IMR-90 (cell line): ENCODE data around the gene SS18.

Experiments
- BHLHE40 ChIP-seq: fragments of 150-350 bp; IDR thresholded peaks from 2 replicates; pipeline ENCODE4 v1.6.1; 2016; ENCODE audit warnings: mild to moderate bottlenecking, low read depth, low read length
- CEBPB ChIP-seq: IDR thresholded peaks from 2 replicates; pipeline ENCODE4 v1.6.1; 2012; ENCODE audit warnings: low read depth, low read length, improper control_type of control experiment
- CHD1 ChIP-seq: IDR thresholded peaks from 2 replicates; pipeline ENCODE4 v1.6.1; 2012; ENCODE audit warnings: low read depth, low read length, improper control_type of control experiment
- FOS ChIP-seq: fragments of 150-350 bp; IDR thresholded peaks from 2 replicates; pipeline ENCODE4 v1.6.1; 2016; ENCODE audit warnings: low read depth, low read length
- MAZ ChIP-seq: IDR thresholded peaks from 2 replicates; pipeline ENCODE4 v1.6.1; 2012; ENCODE audit warnings: low read depth, mild to moderate bottlenecking, low read length, improper control_type of control experiment, moderate library complexity, borderline replicate concordance
- MXI1 ChIP-seq: IDR thresholded peaks from 2 replicates; pipeline ENCODE4 v1.6.1; 2012; ENCODE audit warnings: low read depth, mild to moderate bottlenecking, low read length, moderate library complexity, borderline replicate concordance
- NFE2L2 ChIP-seq: fragments of 150-350 bp; IDR thresholded peaks from 2 replicates; pipeline ENCODE4 v1.6.1; 2016; ENCODE audit warnings: low read depth, mild to moderate bottlenecking, low read length
- POLR2A ChIP-seq: IDR thresholded peaks from 2 replicates; pipeline ENCODE4 v1.6.1; 2012; ENCODE audit warnings: mild to moderate bottlenecking, low read depth, low read length
- RCOR1 ChIP-seq: IDR thresholded peaks from 2 replicates; pipeline ENCODE4 v1.6.1; 2012; ENCODE audit warnings: mild to moderate bottlenecking, low read length, improper control_type of control experiment; ENCODE audit not compliant: insufficient replicate concordance
- RFX5 ChIP-seq: IDR thresholded peaks from 2 replicates; pipeline ENCODE4 v1.8.0; 2012; ENCODE audit warnings: low read depth, mild to moderate bottlenecking, low read length, moderate library complexity
- SMC3 ChIP-seq: fragments of 150-350 bp; IDR thresholded peaks from 2 replicates; pipeline ENCODE4 v1.6.1; 2016; ENCODE audit warnings: low read depth, mild to moderate bottlenecking, antibody characterized with exemption, low read length, moderate library complexity
- TF ChIP-seq, protein P1 (sequence below): conservative IDR thresholded peaks from 2 replicates; pipeline ENCODE4 v1.5.1; 2012; ENCODE audit warnings: mild to moderate bottlenecking, low read depth, low read length, improper control_type of control experiment
- TF ChIP-seq, protein P2 (sequence below): fragments of 150-350 bp; IDR thresholded peaks from 2 replicates; pipeline ENCODE4 v1.6.1; 2017; ENCODE audit warnings: mild to moderate bottlenecking, antibody characterized with exemption, low read length, low read depth
- TF ChIP-seq, protein P3 (sequence below): fragments of 150-350 bp; IDR thresholded peaks from 2 replicates; pipeline ENCODE4 v1.6.1; 2016; ENCODE audit warnings: low read depth, mild to moderate bottlenecking, low read length, moderate library complexity, borderline replicate concordance

DNA sequence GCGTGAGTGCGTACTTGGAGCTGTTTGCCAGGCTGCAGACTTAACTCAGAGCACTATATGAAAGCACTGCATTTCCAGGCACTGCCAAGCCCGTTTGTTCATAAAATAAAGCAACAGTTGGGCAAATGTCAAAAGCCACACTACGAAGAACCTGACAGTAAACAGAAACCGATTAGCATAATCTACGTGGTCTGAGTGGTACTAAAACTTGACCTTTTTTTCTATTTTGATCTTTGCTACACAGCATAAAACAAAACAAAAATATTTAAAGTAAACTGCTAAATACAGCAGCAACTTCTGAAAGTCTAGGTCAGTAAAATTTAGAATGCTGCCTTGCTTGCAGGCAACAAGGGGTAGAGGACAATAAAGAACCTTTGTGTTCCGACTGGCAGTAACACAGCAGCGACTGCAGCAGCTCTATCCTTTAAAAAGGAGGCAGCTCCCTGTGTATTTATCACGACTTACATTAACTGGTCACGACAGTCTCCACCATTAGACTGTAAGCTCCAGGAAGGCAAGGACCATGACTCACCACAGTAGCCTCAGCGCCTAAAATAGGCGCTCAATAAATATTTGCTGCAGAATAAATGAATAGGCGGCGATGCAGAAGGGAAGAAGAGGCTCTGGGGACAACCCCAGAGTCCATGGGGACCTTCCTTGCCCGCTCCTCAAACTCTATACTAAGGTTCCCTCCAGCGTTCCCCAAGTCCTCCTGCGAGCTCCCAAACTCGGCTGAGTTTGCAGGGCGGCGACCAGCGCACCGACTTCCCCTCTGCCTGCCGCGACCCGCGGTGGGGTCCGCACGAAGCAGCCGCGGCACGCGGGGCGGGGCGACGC is 902 bp downstream of the SS18 start:
- TF ChIP-seq, protein P1, sequence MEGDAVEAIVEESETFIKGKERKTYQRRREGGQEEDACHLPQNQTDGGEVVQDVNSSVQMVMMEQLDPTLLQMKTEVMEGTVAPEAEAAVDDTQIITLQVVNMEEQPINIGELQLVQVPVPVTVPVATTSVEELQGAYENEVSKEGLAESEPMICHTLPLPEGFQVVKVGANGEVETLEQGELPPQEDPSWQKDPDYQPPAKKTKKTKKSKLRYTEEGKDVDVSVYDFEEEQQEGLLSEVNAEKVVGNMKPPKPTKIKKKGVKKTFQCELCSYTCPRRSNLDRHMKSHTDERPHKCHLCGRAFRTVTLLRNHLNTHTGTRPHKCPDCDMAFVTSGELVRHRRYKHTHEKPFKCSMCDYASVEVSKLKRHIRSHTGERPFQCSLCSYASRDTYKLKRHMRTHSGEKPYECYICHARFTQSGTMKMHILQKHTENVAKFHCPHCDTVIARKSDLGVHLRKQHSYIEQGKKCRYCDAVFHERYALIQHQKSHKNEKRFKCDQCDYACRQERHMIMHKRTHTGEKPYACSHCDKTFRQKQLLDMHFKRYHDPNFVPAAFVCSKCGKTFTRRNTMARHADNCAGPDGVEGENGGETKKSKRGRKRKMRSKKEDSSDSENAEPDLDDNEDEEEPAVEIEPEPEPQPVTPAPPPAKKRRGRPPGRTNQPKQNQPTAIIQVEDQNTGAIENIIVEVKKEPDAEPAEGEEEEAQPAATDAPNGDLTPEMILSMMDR, result no peak
- TF ChIP-seq POLR2A (no peak), MAZ (no peak), MXI1 (no peak), CEBPB (no peak), FOS (no peak), SMC3 (no peak), NFE2L2 (no peak), BHLHE40 (no peak), CHD1 (no peak), RFX5 (no peak), RCOR1 (no peak)
- TF ChIP-seq, protein P2, sequence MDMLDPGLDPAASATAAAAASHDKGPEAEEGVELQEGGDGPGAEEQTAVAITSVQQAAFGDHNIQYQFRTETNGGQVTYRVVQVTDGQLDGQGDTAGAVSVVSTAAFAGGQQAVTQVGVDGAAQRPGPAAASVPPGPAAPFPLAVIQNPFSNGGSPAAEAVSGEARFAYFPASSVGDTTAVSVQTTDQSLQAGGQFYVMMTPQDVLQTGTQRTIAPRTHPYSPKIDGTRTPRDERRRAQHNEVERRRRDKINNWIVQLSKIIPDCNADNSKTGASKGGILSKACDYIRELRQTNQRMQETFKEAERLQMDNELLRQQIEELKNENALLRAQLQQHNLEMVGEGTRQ, result no peak
- TF ChIP-seq, protein P3, sequence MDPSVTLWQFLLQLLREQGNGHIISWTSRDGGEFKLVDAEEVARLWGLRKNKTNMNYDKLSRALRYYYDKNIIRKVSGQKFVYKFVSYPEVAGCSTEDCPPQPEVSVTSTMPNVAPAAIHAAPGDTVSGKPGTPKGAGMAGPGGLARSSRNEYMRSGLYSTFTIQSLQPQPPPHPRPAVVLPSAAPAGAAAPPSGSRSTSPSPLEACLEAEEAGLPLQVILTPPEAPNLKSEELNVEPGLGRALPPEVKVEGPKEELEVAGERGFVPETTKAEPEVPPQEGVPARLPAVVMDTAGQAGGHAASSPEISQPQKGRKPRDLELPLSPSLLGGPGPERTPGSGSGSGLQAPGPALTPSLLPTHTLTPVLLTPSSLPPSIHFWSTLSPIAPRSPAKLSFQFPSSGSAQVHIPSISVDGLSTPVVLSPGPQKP, result no peak
